VCaP (cell line): ENCODE data around the gene CATSPERZ.
A peak's percentile ranks its signal among the peaks of the same experiment; 100 is the strongest.

Experiments
- H3K27ac ChIP-seq: fragments of 450-650 bp; 2 replicates; pipeline ENCODE4 v1.5.1; 2017
- CTCF ChIP-seq: fragments of 450-650 bp; conservative IDR thresholded peaks from 2 replicates; pipeline ENCODE4 v1.5.1; 2017; ENCODE audit warnings: mild to moderate bottlenecking, moderate library complexity

Gene CATSPERZ

GRCh38 chr11:64275841-64276240 is 24.3 kb upstream of the CATSPERZ start:
- no peak for TF ChIP-seq CTCF
- H3K27ac ChIP-seq, result peak overlapping the region; percentile 99; the same call in 1 of the 2 replicates

GRCh38 chr11:64276653-64277431 is 23.3 kb upstream of the CATSPERZ start:
- peak overlapping the region; percentile 0; the same call in 1 of the 2 replicates for H3K27ac ChIP-seq
- TF ChIP-seq CTCF, result no peak

GRCh38 chr11:64278576-64279190 is 21.5 kb upstream of the CATSPERZ start:
- no peak; the same call in 1 of the 2 replicates for TF ChIP-seq CTCF
- H3K27ac ChIP-seq, result peak overlapping the region; percentile 2; the same call in 1 of the 2 replicates

GRCh38 chr11:64281957-64282770 is 18.0 kb upstream of the CATSPERZ start:
- peak overlapping the region; percentile 98; the same call in 1 of the 2 replicates for H3K27ac ChIP-seq
- no peak for TF ChIP-seq CTCF

GRCh38 chr11:64283092-64283491 is 17.1 kb upstream of the CATSPERZ start:
- peak overlapping the region; percentile 98 for H3K27ac ChIP-seq
- TF ChIP-seq CTCF, result no peak

GRCh38 chr11:64284048-64284961 is 15.9 kb upstream of the CATSPERZ start, which contains the start of gene BAD:
TSS of gene BAD (minus strand) at chr11:64284665. CDS start at chr11:64284368, 297 bp downstream.
- no peak; the same call in 1 of the 2 replicates for TF ChIP-seq CTCF
- H3K27ac ChIP-seq, result peak within 1 kb of the TSS; percentile 98
